HL-60 (cell line): ENCODE data around the gene UTP25.

Source experiments
- DNase-seq, 2 experiments: peaks; one replicate each; pipeline ENCODE4 v3.0.0-alpha.2; 2010 to 2020; ENCODE audit warnings: low read depth in 1 of 2, low spot score in 1 of 2
- H3K27ac ChIP-seq: fragments of 250-450 bp; sonication (Bioruptor Pico); replicated peaks from 2 replicates; pipeline ENCODE4 v1.5.1; 2020; ENCODE audit warnings: mild to moderate bottlenecking, moderate library complexity
- H3K27me3 ChIP-seq: fragments of 250-450 bp; sonication (Bioruptor Pico); 2 replicates; pipeline ENCODE4 v1.5.1; 2021; ENCODE audit warnings: mild to moderate bottlenecking, moderate library complexity; ENCODE audit not compliant: insufficient read depth, poor library complexity, severe bottlenecking
- H3K4me3 ChIP-seq: replicated peaks from 2 replicates; pipeline ENCODE4 v1.5.1; 2011; ENCODE audit warnings: mild to moderate bottlenecking, control low read depth, low read length; ENCODE audit not compliant: insufficient read depth
- CTCF ChIP-seq: IDR thresholded peaks from one replicate; pipeline ENCODE4 v1.5.1; 2011; ENCODE audit warnings: low read length, control low read depth, inconsistent platforms; ENCODE audit not compliant: insufficient read depth
- GABPA ChIP-seq: IDR thresholded peaks from 2 replicates; pipeline ENCODE4 v1.6.1; 2012; ENCODE audit warnings: low read depth
- POLR2AphosphoS5 ChIP-seq: IDR thresholded peaks from 2 replicates; pipeline ENCODE4 v1.6.1; 2012; ENCODE audit warnings: low read depth
- SPI1 ChIP-seq: IDR thresholded peaks from 2 replicates; pipeline ENCODE4 v1.6.1; 2012; ENCODE audit warnings: low read depth, mild to moderate bottlenecking, borderline replicate concordance
- TF ChIP-seq, protein P1 (sequence below): IDR thresholded peaks from 2 replicates; pipeline ENCODE4 v1.6.1; 2012; ENCODE audit warnings: low read depth; ENCODE audit not compliant: insufficient replicate concordance

Gene UTP25

GRCh38 chr1:209858561-209859103 lies 30.9 kb downstream of the UTP25 start:
- no peak for TF ChIP-seq SPI1
- no peak for TF ChIP-seq GABPA
- no peak for TF ChIP-seq POLR2AphosphoS5
- TF ChIP-seq, protein P1, sequence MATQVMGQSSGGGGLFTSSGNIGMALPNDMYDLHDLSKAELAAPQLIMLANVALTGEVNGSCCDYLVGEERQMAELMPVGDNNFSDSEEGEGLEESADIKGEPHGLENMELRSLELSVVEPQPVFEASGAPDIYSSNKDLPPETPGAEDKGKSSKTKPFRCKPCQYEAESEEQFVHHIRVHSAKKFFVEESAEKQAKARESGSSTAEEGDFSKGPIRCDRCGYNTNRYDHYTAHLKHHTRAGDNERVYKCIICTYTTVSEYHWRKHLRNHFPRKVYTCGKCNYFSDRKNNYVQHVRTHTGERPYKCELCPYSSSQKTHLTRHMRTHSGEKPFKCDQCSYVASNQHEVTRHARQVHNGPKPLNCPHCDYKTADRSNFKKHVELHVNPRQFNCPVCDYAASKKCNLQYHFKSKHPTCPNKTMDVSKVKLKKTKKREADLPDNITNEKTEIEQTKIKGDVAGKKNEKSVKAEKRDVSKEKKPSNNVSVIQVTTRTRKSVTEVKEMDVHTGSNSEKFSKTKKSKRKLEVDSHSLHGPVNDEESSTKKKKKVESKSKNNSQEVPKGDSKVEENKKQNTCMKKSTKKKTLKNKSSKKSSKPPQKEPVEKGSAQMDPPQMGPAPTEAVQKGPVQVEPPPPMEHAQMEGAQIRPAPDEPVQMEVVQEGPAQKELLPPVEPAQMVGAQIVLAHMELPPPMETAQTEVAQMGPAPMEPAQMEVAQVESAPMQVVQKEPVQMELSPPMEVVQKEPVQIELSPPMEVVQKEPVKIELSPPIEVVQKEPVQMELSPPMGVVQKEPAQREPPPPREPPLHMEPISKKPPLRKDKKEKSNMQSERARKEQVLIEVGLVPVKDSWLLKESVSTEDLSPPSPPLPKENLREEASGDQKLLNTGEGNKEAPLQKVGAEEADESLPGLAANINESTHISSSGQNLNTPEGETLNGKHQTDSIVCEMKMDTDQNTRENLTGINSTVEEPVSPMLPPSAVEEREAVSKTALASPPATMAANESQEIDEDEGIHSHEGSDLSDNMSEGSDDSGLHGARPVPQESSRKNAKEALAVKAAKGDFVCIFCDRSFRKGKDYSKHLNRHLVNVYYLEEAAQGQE = no peak
- TF ChIP-seq CTCF = no peak
- Histone ChIP-seq H3K27ac (no peak overlapping the region), H3K4me3 (no peak overlapping the region), H3K27me3 (no peaks in the 10 kb centered on the region)
- DNase-seq = no peak

DNA sequence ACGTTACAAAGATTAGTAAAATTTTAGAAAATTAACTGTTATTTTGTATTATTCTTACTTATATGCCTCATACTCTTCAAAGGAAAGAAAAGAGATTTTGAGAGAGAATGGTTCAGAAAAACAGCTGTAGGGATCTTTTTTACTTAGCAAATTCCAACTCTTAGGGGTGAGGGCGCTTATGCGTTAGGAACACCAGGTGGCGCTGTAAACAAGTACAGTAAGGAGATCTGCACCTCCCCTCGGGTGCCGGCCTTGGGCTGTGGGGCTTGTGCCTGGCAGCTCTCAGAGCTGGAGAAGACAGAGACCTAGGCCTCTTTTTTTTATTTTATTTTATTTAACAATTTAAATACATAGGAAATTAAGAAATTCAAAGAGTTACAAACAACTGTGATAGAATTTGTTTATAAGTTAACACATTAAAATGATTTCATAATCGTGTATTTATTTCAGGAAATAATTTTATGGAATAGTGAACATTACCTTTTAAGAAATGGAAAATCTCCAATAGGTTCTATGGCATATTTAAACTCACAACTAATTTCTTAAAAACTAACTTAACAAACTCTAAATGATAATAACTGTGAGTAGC lies 32.6 kb downstream of the UTP25 start:
- no peak overlapping the region for H3K4me3 ChIP-seq
- no peak for TF ChIP-seq POLR2AphosphoS5
- peak; percentile 74 for TF ChIP-seq CTCF
- H3K27me3 ChIP-seq = no peaks in the 10 kb centered on the region
- DNase-seq = peak; percentile 65 to 72
- H3K27ac ChIP-seq = no peak overlapping the region

DNA sequence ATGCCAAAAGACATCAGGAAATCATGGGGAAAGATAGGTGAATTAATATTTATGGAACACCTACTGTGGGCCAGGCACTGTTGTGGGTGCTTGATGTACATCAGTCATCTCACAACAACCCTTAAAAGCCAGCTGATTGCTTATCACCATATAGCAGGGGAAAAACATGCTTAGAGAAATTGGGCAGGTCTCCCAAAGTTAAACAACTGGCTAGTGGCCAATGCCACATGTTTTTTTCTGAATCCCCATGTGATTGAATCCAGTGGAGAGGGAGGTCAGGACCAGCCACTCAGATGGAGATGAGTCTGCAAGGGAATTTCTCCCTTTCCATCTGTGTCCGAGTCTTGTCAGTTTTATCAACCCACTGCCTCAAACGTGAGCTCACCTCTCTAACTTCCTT lies 33.5 kb downstream of the UTP25 start:
- DNase-seq = no peak
- no peaks in the 10 kb centered on the region for H3K27me3 ChIP-seq
- TF ChIP-seq POLR2AphosphoS5 = no peak
- TF ChIP-seq CTCF = no peak
- TF ChIP-seq SPI1 = no peak
- TF ChIP-seq, protein P1 = no peak
- no peak for TF ChIP-seq GABPA
- H3K27ac ChIP-seq = no peak overlapping the region
- H3K4me3 ChIP-seq = no peak overlapping the region
